PC-9 (cell line): ENCODE results near the gene SMG6. TPM values are rescaled to one million over a fixed set of nuclear protein-coding genes. Genes with fewer than 3 reads are reported as not detected.
A peak's percentile ranks its signal among the peaks of the same experiment; 100 is the strongest.

Experiments used
- BruUV-seq: library from RNA; stranded (reverse); fragments of 400-500 nt; replicated peaks from 2 replicates; lab custom pipeline; 2021; lab: Mats Ljungman, UMichigan
- CTCF ChIA-PET: fragments of 300-600 bp; sonication (Branson Sonifier 250); formaldehyde crosslinking; loops from one replicate; lab custom pipeline; 2022; ENCODE audit warnings: antibody characterized with exemption; lab: Charles Lee
- POLR2A ChIA-PET: fragments of 300-600 bp; sonication (Branson Sonifier 250); formaldehyde crosslinking; loops from one replicate; lab custom pipeline; 2022; ENCODE audit warnings: antibody characterized with exemption; ENCODE audit not compliant: unreplicated experiment; lab: Charles Lee
- DNase-seq, 2 experiments: peaks; one replicate each; pipeline versions ENCODE4 v3.0.0 to v3.0.0-alpha.2; 2015 to 2022; ENCODE audit warnings: mixed read lengths in 1 of 2
- H2AFZ ChIP-seq: fragments of 200-600 bp; sonication (generic); 2 replicates; pipeline ENCODE4 v1.8.1; 2017; ENCODE audit warnings: antibody characterized with exemption
- H3F3A ChIP-seq: fragments of 200-600 bp; sonication (generic); 2 replicates; pipeline ENCODE4 v1.8.1; 2017; ENCODE audit warnings: antibody characterized with exemption, mild to moderate bottlenecking, low read depth; ENCODE audit not compliant: insufficient read depth
- H3K27ac ChIP-seq: fragments of 200-600 bp; sonication (generic); 2 replicates; pipeline ENCODE4 v1.6.1; 2016; ENCODE audit warnings: mixed run types
- H3K27me3 ChIP-seq: fragments of 200-600 bp; sonication (generic); 2 replicates; pipeline ENCODE4 v1.6.1; 2016; ENCODE audit warnings: low read depth, mixed run types; ENCODE audit not compliant: insufficient read depth
- H3K36me3 ChIP-seq: fragments of 200-600 bp; sonication (generic); 2 replicates; pipeline ENCODE4 v1.6.1; 2016; ENCODE audit warnings: low read depth, mixed run types
- H3K4me1 ChIP-seq: fragments of 200-600 bp; sonication (generic); replicated peaks from 2 replicates; pipeline ENCODE4 v1.6.1; 2016; ENCODE audit warnings: mixed run types; ENCODE audit not compliant: insufficient read depth
- H3K4me2 ChIP-seq: fragments of 200-600 bp; sonication (generic); 2 replicates; pipeline ENCODE4 v1.6.1; 2017; ENCODE audit warnings: mixed run types
- H3K4me3 ChIP-seq: fragments of 200-600 bp; sonication (generic); 2 replicates; pipeline ENCODE4 v1.6.1; 2016; ENCODE audit warnings: mixed run types
- H3K79me2 ChIP-seq: fragments of 200-600 bp; sonication (generic); 2 replicates; pipeline ENCODE4 v1.6.1; 2017; ENCODE audit warnings: low read depth, mixed run types
- H3K9me2 ChIP-seq: fragments of 200-600 bp; sonication (generic); 2 replicates; pipeline ENCODE4 v1.8.1; 2017; ENCODE audit warnings: mild to moderate bottlenecking; ENCODE audit not compliant: insufficient read depth
- H3K9me3 ChIP-seq: fragments of 200-600 bp; sonication (generic); 2 replicates; pipeline ENCODE4 v1.8.1; 2016; ENCODE audit warnings: low read depth; ENCODE audit not compliant: insufficient read depth
- H4K20me1 ChIP-seq: fragments of 200-600 bp; sonication (generic); 2 replicates; pipeline ENCODE4 v1.8.1; 2017; ENCODE audit not compliant: insufficient read depth
- CTCF ChIP-seq: fragments of 200-600 bp; sonication (generic); conservative IDR thresholded peaks from 2 replicates; pipeline ENCODE4 v1.6.1; 2017; ENCODE audit warnings: mixed run types, antibody characterized with exemption, mild to moderate bottlenecking, moderate library complexity
- EZH2 ChIP-seq: fragments of 200-600 bp; sonication (generic); IDR thresholded peaks from 2 replicates; pipeline ENCODE4 v1.8.0; 2017; ENCODE audit warnings: antibody characterized with exemption, low read depth
- intact Hi-C: fragments of 100-400 bp; cut with micrococcal nuclease; formaldehyde crosslinking; loops from one replicate; pipeline ENCODE4 v1.10.0; 2022; ENCODE audit not compliant: unreplicated experiment
- total RNA-seq: library from RNA; stranded (reverse); gene quantifications from 2 replicates; pipeline ENCODE4 v1.2.3, GENCODE V29; 2021

The SMG6 gene
- total RNA-seq, 1 experiment from 2014 or later: 43.1 TPM

- ChIA-PET CTCF (interaction anchor here (0.6 kb wide), 2 partner anchors 11 to 342 kb away, joined by 3 read pairs; no protein-coding TSS in a partner anchor), POLR2A (no interaction called here)
- no peak for DNase-seq
- Histone ChIP-seq H3K4me3 (no peak overlapping the region), H3K9me3 (no peaks in the 10 kb centered on the region), H3F3A (peaks cover 6% of the 10 kb centered on the region; the same call in 1 of the 2 replicates), H3K27ac (no peak overlapping the region), H3K27me3 (no peaks in the 10 kb centered on the region), H3K4me2 (no peak overlapping the region), H2AFZ (no peak overlapping the region), H3K36me3 (no peaks in the 10 kb centered on the region), H3K79me2 (no peaks in the 10 kb centered on the region), H3K9me2 (no peaks in the 10 kb centered on the region), H4K20me1 (no peaks in the 10 kb centered on the region), H3K4me1 (peaks cover 10% of the 10 kb centered on the region; the same call in 1 of the 2 replicates)
- BruUV-seq: no TSS peak
- intact Hi-C loops: loop anchor here (2.0 kb wide), 1 partner anchor 13 kb away; no protein-coding TSS in a partner anchor
- TF ChIP-seq CTCF: no peak
- no peak for TF ChIP-seq EZH2
Measured at GRCh38 chr17:2071455-2072281, 231.9 kb downstream of the SMG6 start.

GRCh38 chr17:2071024-2071385, 232.6 kb downstream of the SMG6 start:
- H3K27me3 ChIP-seq: no peaks in the 10 kb centered on the region
- ChIA-PET POLR2A (no interaction called here), CTCF (interaction anchor here (0.6 kb wide), 1 partner anchor 12 kb away, joined by 3 read pairs; no protein-coding TSS in a partner anchor)
- no peak overlapping the region for H2AFZ ChIP-seq
- no peak overlapping the region for H3K27ac ChIP-seq
- H3K4me2 ChIP-seq: no peak overlapping the region
- intact Hi-C loops: loop anchor here (2.0 kb wide), 1 partner anchor 14 kb away; no protein-coding TSS in a partner anchor
- TF ChIP-seq EZH2 (no peak), CTCF (no peak)
- H3K36me3 ChIP-seq: no peaks in the 10 kb centered on the region
- no peaks in the 10 kb centered on the region for H3K79me2 ChIP-seq
- H4K20me1 ChIP-seq: no peaks in the 10 kb centered on the region
- no TSS peak for BruUV-seq
- no peak overlapping the region for H3K4me3 ChIP-seq
- no peaks in the 10 kb centered on the region for H3K9me3 ChIP-seq
- H3K9me2 ChIP-seq: no peaks in the 10 kb centered on the region
- H3K4me1 ChIP-seq: peaks cover 8% of the 10 kb centered on the region; the same call in 1 of the 2 replicates
- peaks cover 9% of the 10 kb centered on the region; the same call in 1 of the 2 replicates for H3F3A ChIP-seq
- DNase-seq: no peak

GRCh38 chr17:2070241-2071023, 233.2 kb downstream of the SMG6 start:
- Histone ChIP-seq H3K9me3 (no peaks in the 10 kb centered on the region), H3K36me3 (no peaks in the 10 kb centered on the region), H3F3A (peaks cover 9% of the 10 kb centered on the region; the same call in 1 of the 2 replicates), H3K4me1 (peaks cover 2% of the 10 kb centered on the region; the same call in 1 of the 2 replicates), H2AFZ (no peak overlapping the region), H3K27me3 (no peaks in the 10 kb centered on the region), H3K27ac (no peak overlapping the region), H3K4me2 (no peak overlapping the region), H3K4me3 (no peak overlapping the region), H3K9me2 (no peaks in the 10 kb centered on the region), H3K79me2 (no peaks in the 10 kb centered on the region), H4K20me1 (no peaks in the 10 kb centered on the region)
- no TSS peak for BruUV-seq
- intact Hi-C loops: loop anchor here (2.0 kb wide), 1 partner anchor 14 kb away; no protein-coding TSS in a partner anchor
- TF ChIP-seq CTCF (no peak), EZH2 (no peak)
- ChIA-PET POLR2A (no interaction called here), CTCF (no interaction called here)
- DNase-seq: peak in 1 of 2 experiments; percentile 71
